OCI-LY7 (cell line): ENCODE results near the gene NYNRIN. TPM values are rescaled to one million over a fixed set of nuclear protein-coding genes. Genes with fewer than 3 reads are reported as not detected.

Experiments
- BruUV-seq: library from RNA; stranded (reverse); fragments of 400-500 nt; replicated peaks from 2 replicates; lab custom pipeline; 2021; lab: Mats Ljungman, UMichigan
- CTCF ChIA-PET: fragments of 300-600 bp; sonication (Branson Sonifier 250); formaldehyde crosslinking; loops from one replicate; lab custom pipeline; 2022; ENCODE audit warnings: antibody characterized with exemption; ENCODE audit not compliant: unreplicated experiment; lab: Charles Lee
- POLR2A ChIA-PET: fragments of 300-600 bp; sonication (Branson Sonifier 250); formaldehyde crosslinking; loops from one replicate; lab custom pipeline; 2022; ENCODE audit warnings: antibody characterized with exemption; lab: Charles Lee
- DNase-seq: peaks from one replicate; pipeline ENCODE4 v3.0.0-alpha.2; 2015; ENCODE audit warnings: low spot score
- H2AFZ ChIP-seq: fragments of 200-600 bp; sonication (generic), shearing (Covaris generic); 2 replicates; pipeline ENCODE4 v1.6.1; 2014; ENCODE audit warnings: mild to moderate bottlenecking, antibody characterized with exemption, low read length, moderate library complexity
- H3K27ac ChIP-seq: fragments of 200-600 bp; sonication (generic); 2 replicates; pipeline ENCODE4 v1.5.1; 2014; ENCODE audit warnings: mixed run types, low read depth, mild to moderate bottlenecking, moderate library complexity, low read length, inconsistent platforms; ENCODE audit not compliant: poor library complexity, severe bottlenecking
- H3K36me3 ChIP-seq: fragments of 200-600 bp; sonication (generic); 2 replicates; pipeline ENCODE4 v1.6.1; 2014; ENCODE audit warnings: mild to moderate bottlenecking, antibody characterized with exemption, low read length, moderate library complexity, mixed read lengths; ENCODE audit not compliant: insufficient read depth
- H3K4me1 ChIP-seq: fragments of 200-600 bp; sonication (generic); 2 replicates; pipeline ENCODE4 v1.5.1; 2014; ENCODE audit warnings: mild to moderate bottlenecking, low read length; ENCODE audit not compliant: insufficient read depth, poor library complexity, severe bottlenecking
- H3K4me2 ChIP-seq: fragments of 200-600 bp; sonication (generic); 2 replicates; pipeline ENCODE4 v1.6.1; 2014; ENCODE audit warnings: mild to moderate bottlenecking, low read length
- H3K4me3 ChIP-seq: fragments of 200-600 bp; sonication (generic); 2 replicates; pipeline ENCODE4 v1.5.1; 2014; ENCODE audit warnings: mild to moderate bottlenecking, low read depth, low read length; ENCODE audit not compliant: poor library complexity, severe bottlenecking
- H3K79me2 ChIP-seq: fragments of 200-600 bp; sonication (generic); 2 replicates; pipeline ENCODE4 v1.6.1; 2016; ENCODE audit warnings: low read depth, mild to moderate bottlenecking, low read length, moderate library complexity, mixed read lengths; ENCODE audit not compliant: insufficient read depth
- H3K9me2 ChIP-seq: fragments of 200-600 bp; sonication (generic); 2 replicates; pipeline ENCODE4 v1.6.1; 2016; ENCODE audit warnings: mild to moderate bottlenecking, low read length, mixed read lengths; ENCODE audit not compliant: insufficient read depth
- H3K9me3 ChIP-seq: fragments of 200-600 bp; sonication (generic); 2 replicates; pipeline ENCODE4 v1.6.1; 2014; ENCODE audit warnings: mild to moderate bottlenecking, mixed run types, low read length, mixed read lengths
- H4K20me1 ChIP-seq: fragments of 200-600 bp; sonication (generic); 2 replicates; pipeline ENCODE4 v1.6.1; 2014; ENCODE audit warnings: mild to moderate bottlenecking, antibody characterized with exemption, low read length, moderate library complexity, mixed read lengths; ENCODE audit not compliant: insufficient read depth
- CTCF ChIP-seq: fragments of 200-600 bp; sonication (generic); conservative IDR thresholded peaks from 2 replicates; pipeline ENCODE4 v1.5.1; 2014; ENCODE audit warnings: mild to moderate bottlenecking, antibody characterized with exemption, low read length, moderate library complexity, mixed read lengths
- EZH2phosphoT487 ChIP-seq: fragments of 200-600 bp; sonication (generic); IDR thresholded peaks from 2 replicates; pipeline ENCODE4 v1.6.1; 2018; ENCODE audit warnings: low read depth, borderline replicate concordance, mild to moderate bottlenecking, mixed run types, antibody characterized with exemption, low read length, moderate library complexity, mixed read lengths
- intact Hi-C: fragments of 100-400 bp; cut with micrococcal nuclease; formaldehyde crosslinking; loops from one replicate; pipeline ENCODE4 v1.10.0; 2022; ENCODE audit not compliant: unreplicated experiment
- total RNA-seq, 2 experiments: library from RNA; depleted of rRNA in 1 of 2; stranded (reverse); fragments of >200 nt in 1 of 2; shearing (Covaris generic) in 1 of 2; gene quantifications; 2 replicates each; pipeline ENCODE4 v1.2.3, GENCODE V29; 2014 to 2022

NYNRIN gene
- total RNA-seq, 2 experiments from 2014 or later, result 0.13 TPM; not detected in 1

- no peak overlapping the region for H3K4me2 ChIP-seq
- H3K79me2 ChIP-seq, result no peaks in the 10 kb centered on the region
- H3K4me3 ChIP-seq, result no peak overlapping the region
- H3K9me2 ChIP-seq, result no peaks in the 10 kb centered on the region
- intact Hi-C loops, result no loop called here
- H3K9me3 ChIP-seq, result no peaks in the 10 kb centered on the region
- no peak for TF ChIP-seq EZH2phosphoT487
- TF ChIP-seq CTCF, result no peak
- no peak for DNase-seq
- H3K4me1 ChIP-seq, result no peaks in the 10 kb centered on the region
- H3K27ac ChIP-seq, result no peak overlapping the region
- ChIA-PET POLR2A (no interaction called here), CTCF (no interaction called here)
- H3K36me3 ChIP-seq, result no peaks in the 10 kb centered on the region
- H4K20me1 ChIP-seq, result no peaks in the 10 kb centered on the region
- H2AFZ ChIP-seq, result no peak overlapping the region
- no TSS peak for BruUV-seq
Measured at GRCh38 chr14:24403294-24403998, 4.6 kb downstream of the NYNRIN start.

- DNase-seq, result no peak
- Histone ChIP-seq H3K27ac (no peak overlapping the region), H4K20me1 (no peaks in the 10 kb centered on the region), H3K4me2 (no peak overlapping the region), H3K4me1 (no peaks in the 10 kb centered on the region), H2AFZ (no peak overlapping the region), H3K9me2 (no peaks in the 10 kb centered on the region), H3K4me3 (no peak overlapping the region), H3K36me3 (no peaks in the 10 kb centered on the region), H3K9me3 (no peaks in the 10 kb centered on the region), H3K79me2 (no peaks in the 10 kb centered on the region)
- intact Hi-C loops, result no loop called here
- no TSS peak for BruUV-seq
- ChIA-PET CTCF (interaction anchor here (0.6 kb wide), 1 partner anchor 18 kb away, joined by 3 read pairs; no protein-coding TSS in a partner anchor), POLR2A (no interaction called here)
- TF ChIP-seq EZH2phosphoT487, result no peak
Measured at GRCh38 chr14:24404814-24405213, 6.0 kb downstream of the NYNRIN start.

- Histone ChIP-seq H3K4me2 (no peak overlapping the region), H3K4me3 (no peak overlapping the region), H3K79me2 (no peaks in the 10 kb centered on the region), H3K9me3 (no peaks in the 10 kb centered on the region), H3K4me1 (no peaks in the 10 kb centered on the region), H2AFZ (no peak overlapping the region), H3K9me2 (no peaks in the 10 kb centered on the region), H3K27ac (no peak overlapping the region), H3K36me3 (no peaks in the 10 kb centered on the region), H4K20me1 (no peaks in the 10 kb centered on the region)
- intact Hi-C loops, result no loop called here
- no TSS peak for BruUV-seq
- CTCF ChIA-PET, result interaction anchor here (0.6 kb wide), 1 partner anchor 10 kb away, joined by 3 read pairs; no protein-coding TSS in a partner anchor
- POLR2A ChIA-PET, result interaction anchor here (0.6 to 0.7 kb wide), 2 partner anchors 106 to 140 kb away, joined by 3 read pairs; no protein-coding TSS in a partner anchor
- no peak for TF ChIP-seq CTCF
- TF ChIP-seq EZH2phosphoT487, result no peak
- DNase-seq, result no peak
Measured at GRCh38 chr14:24406416-24406815, 7.6 kb downstream of the NYNRIN start.
